Subcutaneous adipose tissue (tissue), 4 donors: ENCODE results near the gene ASB11. TPM values are rescaled to one million over a fixed set of nuclear protein-coding genes. Genes with fewer than 3 reads are reported as not detected.

ENCODE experiments used
- CTCF ChIP-seq: fragments of 450-650 bp; IDR thresholded peaks from one replicate; pipeline ENCODE4 v1.5.1; 2016; ENCODE audit warnings: low read depth, mild to moderate bottlenecking, control low read depth, antibody characterized with exemption, moderate library complexity
- total RNA-seq, 4 donors: library from RNA; depleted of rRNA; stranded (reverse); fragments of >200 nt; gene quantifications; one replicate each; pipeline ENCODE4 v1.1.0, GENCODE V29; 2016

Gene ASB11
- total RNA-seq, 4 donors from 2014 or later: 0.33 TPM; not detected in 3

- TF ChIP-seq CTCF: no peak
Measured at GRCh38 chrX:15311119-15311518, 4.3 kb downstream of the ASB11 start.

- no peak for TF ChIP-seq CTCF
Measured at GRCh38 chrX:15310117-15310516, 5.3 kb downstream of the ASB11 start.

- TF ChIP-seq CTCF: no peak
Measured at GRCh38 chrX:15301924-15302323, 13.5 kb downstream of the ASB11 start.

- TF ChIP-seq CTCF: no peak
Measured at GRCh38 chrX:15299941-15300851, 15.2 kb downstream of the ASB11 start.

- TF ChIP-seq CTCF: no peak
Measured at GRCh38 chrX:15298780-15299179, 16.7 kb downstream of the ASB11 start.

GRCh38 chrX:15298201-15298600 lies 17.2 kb downstream of the ASB11 start:
- TF ChIP-seq CTCF: no peak

- no peak for TF ChIP-seq CTCF
Measured at GRCh38 chrX:15293451-15293850, 22.0 kb downstream of the ASB11 start.
